ENCODE data around the gene ST3GAL3.

ST3GAL3 gene

DNA sequence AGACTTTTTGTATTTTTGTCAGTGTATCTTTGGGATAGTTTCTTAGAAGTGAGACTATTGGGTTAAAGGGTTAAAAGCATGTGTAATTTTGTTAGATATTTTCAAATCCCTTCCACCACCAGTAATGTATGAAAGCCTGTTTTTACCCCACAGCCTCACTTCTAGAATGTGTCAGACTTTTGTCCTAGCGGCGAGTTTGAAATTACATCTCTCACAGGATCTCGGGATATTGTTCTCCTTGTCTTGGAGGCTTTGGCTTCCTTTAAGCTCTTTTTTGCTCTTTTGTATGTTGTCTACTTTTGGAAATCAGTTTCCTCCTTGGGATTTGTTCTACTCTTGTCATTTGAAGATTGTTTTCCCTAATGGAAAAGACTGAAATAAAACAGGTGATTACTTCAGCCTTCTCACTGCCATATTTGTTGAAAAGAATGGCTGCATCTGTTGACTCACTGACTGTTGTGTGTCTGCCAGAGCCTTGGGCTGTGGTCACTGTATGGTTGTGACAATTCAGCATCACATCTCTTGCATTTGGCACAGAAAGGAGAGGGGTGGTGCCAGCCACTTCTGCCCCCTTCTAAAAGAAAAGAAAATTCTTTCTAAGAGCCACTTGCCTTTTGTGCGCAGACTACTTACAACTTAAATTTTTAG, 22.6 kb downstream of the ST3GAL3 start:
- TF ChIP-seq ZNF384 (IDR thresholded peaks at IDR 0.05): no peak
- TF ChIP-seq TARDBP (IDR thresholded peaks at IDR 0.05): no peak
- TF ChIP-seq SUZ12 (IDR thresholded peaks at IDR 0.05): no peak
- TF ChIP-seq, protein P1, sequence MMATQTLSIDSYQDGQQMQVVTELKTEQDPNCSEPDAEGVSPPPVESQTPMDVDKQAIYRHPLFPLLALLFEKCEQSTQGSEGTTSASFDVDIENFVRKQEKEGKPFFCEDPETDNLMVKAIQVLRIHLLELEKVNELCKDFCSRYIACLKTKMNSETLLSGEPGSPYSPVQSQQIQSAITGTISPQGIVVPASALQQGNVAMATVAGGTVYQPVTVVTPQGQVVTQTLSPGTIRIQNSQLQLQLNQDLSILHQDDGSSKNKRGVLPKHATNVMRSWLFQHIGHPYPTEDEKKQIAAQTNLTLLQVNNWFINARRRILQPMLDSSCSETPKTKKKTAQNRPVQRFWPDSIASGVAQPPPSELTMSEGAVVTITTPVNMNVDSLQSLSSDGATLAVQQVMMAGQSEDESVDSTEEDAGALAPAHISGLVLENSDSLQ (IDR thresholded peaks at IDR 0.05): no peak
- TF ChIP-seq FOXK2 (IDR thresholded peaks at IDR 0.05): no peak
- TF ChIP-seq HDGF (IDR thresholded peaks at IDR 0.05; ENCODE audit: borderline replicate concordance): no peak
- TF ChIP-seq LEF1 (IDR thresholded peaks at IDR 0.05; ENCODE audit: borderline replicate concordance): no peak
- TF ChIP-seq NFRKB (IDR thresholded peaks at IDR 0.05): no peak
- no peak for TF ChIP-seq L3MBTL2 (conservative IDR thresholded peaks at IDR 0.05)
- no peak for TF ChIP-seq FOXA1 (IDR thresholded peaks at IDR 0.05)
- no peak for TF ChIP-seq CTBP1 (IDR thresholded peaks at IDR 0.05; ENCODE audit: borderline replicate concordance)
- TF ChIP-seq ARNT (IDR thresholded peaks at IDR 0.05): no peak
- TF ChIP-seq BHLHE40 (IDR thresholded peaks at IDR 0.05; ENCODE audit: borderline replicate concordance): no peak
- no peak for TF ChIP-seq ELF4 (IDR thresholded peaks at IDR 0.05)
- no peak for TF ChIP-seq FOXM1 (IDR thresholded peaks at IDR 0.05; ENCODE audit: borderline replicate concordance)
- no peak for DNase-seq (ENCODE audit: extremely low spot score)
- POLR2A ChIA-PET: no interaction called here
- CTCF ChIA-PET: no interaction called here

DNA sequence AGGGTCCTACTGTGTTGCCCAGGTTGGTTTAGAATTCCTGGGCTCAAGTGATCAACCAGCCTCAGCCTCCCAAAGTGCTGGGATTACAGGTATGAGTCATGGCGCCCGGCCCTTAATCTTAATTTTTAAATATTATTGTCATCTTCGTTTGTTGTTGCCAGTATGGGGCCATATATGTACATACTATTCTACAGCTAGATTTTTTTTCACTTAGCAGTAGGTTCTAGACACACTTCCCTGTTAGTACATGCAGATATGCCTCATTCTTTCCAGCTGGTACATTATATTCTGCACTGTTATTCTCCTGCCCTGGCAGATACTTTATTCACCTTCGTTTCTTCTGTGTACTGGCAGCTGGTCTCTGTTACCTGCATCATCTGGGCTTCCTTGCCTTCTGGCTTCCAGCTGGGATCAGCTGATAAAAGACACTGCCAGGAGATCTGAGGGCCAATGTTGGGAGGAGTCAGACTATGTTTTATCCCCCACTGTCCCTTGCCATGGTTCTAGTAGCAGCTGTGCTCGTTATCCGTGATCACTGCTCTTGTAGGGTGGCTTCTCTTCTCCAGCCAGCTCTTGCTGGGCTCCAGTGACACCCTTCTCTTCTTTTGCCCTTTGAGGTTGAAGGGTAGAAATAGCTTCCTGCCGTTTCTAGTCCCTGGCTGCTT, 24.7 kb downstream of the ST3GAL3 start:
- POLR2A ChIA-PET: interaction anchor here (1.0 kb wide), 1 partner anchor 82 kb away, joined by 3 read pairs; the partner anchor contains the start of gene KDM4A
- TF ChIP-seq HDGF (IDR thresholded peaks at IDR 0.05; ENCODE audit: borderline replicate concordance) (no peak), LEF1 (IDR thresholded peaks at IDR 0.05; ENCODE audit: borderline replicate concordance) (no peak), FOXK2 (IDR thresholded peaks at IDR 0.05) (no peak), SUZ12 (IDR thresholded peaks at IDR 0.05) (no peak), FOXA1 (IDR thresholded peaks at IDR 0.05) (no peak), ZNF384 (IDR thresholded peaks at IDR 0.05) (no peak), SP1 (IDR thresholded peaks at IDR 0.05) (no peak), CTBP1 (IDR thresholded peaks at IDR 0.05; ENCODE audit: borderline replicate concordance) (no peak), ELF4 (IDR thresholded peaks at IDR 0.05) (no peak), ARNT (IDR thresholded peaks at IDR 0.05) (no peak), L3MBTL2 (conservative IDR thresholded peaks at IDR 0.05) (no peak), NFRKB (IDR thresholded peaks at IDR 0.05) (no peak), FOXM1 (IDR thresholded peaks at IDR 0.05; ENCODE audit: borderline replicate concordance) (no peak), TARDBP (IDR thresholded peaks at IDR 0.05) (no peak), BHLHE40 (IDR thresholded peaks at IDR 0.05; ENCODE audit: borderline replicate concordance) (no peak)
- TF ChIP-seq, protein P1 (IDR thresholded peaks at IDR 0.05): no peak
- CTCF ChIA-PET: no interaction called here
- no peak for DNase-seq (ENCODE audit: extremely low spot score)

DNA sequence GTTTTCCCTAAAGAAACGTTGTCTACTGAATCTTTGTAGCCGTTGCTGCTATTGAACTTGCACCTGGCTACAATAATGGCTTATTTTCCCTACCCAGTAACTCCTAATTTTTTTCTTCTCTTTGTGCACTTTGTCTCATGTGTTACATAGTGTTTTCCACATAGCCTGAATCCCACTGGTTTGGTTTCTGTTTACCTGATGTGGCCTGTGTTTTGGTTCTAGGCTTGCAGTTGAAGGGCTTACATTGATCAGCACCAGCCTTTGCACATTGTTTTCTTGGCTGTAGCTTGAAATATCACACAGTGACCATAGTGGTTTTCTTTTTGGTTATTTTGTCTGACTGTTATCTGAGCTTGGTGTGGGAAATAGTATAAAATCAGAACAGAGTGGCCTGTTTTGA, 29.5 kb downstream of the ST3GAL3 start:
- TF ChIP-seq L3MBTL2 (conservative IDR thresholded peaks at IDR 0.05): no peak
- CTCF ChIA-PET: no interaction called here
- no peak for DNase-seq (ENCODE audit: extremely low spot score)
- POLR2A ChIA-PET: no interaction called here

DNA sequence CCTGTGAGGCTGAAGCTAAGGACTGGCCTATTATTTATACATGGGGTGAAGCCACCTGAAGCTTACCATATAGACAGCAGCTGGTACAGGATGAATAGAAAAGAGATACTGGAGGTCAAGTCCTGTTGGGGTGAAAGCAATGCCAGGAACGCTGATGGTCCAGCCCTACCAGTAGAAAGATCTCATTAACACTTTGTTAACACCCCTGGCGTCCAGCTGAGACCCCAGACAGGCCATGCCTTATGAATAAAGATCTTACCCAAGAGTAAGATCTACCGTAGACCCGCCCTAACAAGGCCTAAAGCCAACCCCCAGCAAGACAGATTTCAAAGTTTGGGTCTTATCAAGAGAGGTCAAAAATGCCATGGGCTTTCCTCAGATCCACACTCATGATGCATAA, 34.7 kb downstream of the ST3GAL3 start:
- TF ChIP-seq LEF1 (IDR thresholded peaks at IDR 0.05; ENCODE audit: borderline replicate concordance): no peak
- TF ChIP-seq ZNF384 (IDR thresholded peaks at IDR 0.05): no peak
- TF ChIP-seq ELF4 (IDR thresholded peaks at IDR 0.05): no peak
- TF ChIP-seq TARDBP (IDR thresholded peaks at IDR 0.05): no peak
- no peak for TF ChIP-seq HDGF (IDR thresholded peaks at IDR 0.05; ENCODE audit: borderline replicate concordance)
- no peak for TF ChIP-seq ARNT (IDR thresholded peaks at IDR 0.05)
- no peak for TF ChIP-seq FOXA1 (IDR thresholded peaks at IDR 0.05)
- TF ChIP-seq BHLHE40 (IDR thresholded peaks at IDR 0.05; ENCODE audit: borderline replicate concordance): no peak
- no peak for TF ChIP-seq NFRKB (IDR thresholded peaks at IDR 0.05)
- DNase-seq (ENCODE audit: extremely low spot score): no peak
- ChIA-PET CTCF (no interaction called here), POLR2A (no interaction called here)

DNA sequence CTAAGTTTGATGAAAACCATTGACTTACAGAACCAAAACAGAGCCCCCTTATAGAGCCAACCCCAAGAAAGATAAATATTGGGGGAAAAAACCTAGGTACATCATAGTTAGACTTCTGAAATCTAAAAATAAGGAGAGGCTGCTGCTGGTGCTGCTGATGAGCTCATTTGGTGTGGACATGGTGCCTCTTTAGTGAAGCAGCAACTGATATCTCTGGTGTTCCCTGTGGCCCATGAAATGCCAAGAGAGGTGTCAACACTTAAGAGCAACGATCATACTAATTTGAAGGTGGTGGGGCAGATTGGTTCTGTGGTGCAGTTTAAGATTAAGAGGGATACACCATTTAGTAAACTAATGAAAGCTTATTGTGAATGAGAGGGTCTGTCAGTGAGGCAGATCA, 35.9 kb downstream of the ST3GAL3 start:
- DNase-seq (ENCODE audit: extremely low spot score): no peak
- ChIA-PET CTCF (no interaction called here), POLR2A (no interaction called here)
- no peak for TF ChIP-seq NFRKB (IDR thresholded peaks at IDR 0.05)
- no peak for TF ChIP-seq SP1 (IDR thresholded peaks at IDR 0.05)
- no peak for TF ChIP-seq FOXM1 (IDR thresholded peaks at IDR 0.05; ENCODE audit: borderline replicate concordance)
- TF ChIP-seq BHLHE40 (IDR thresholded peaks at IDR 0.05; ENCODE audit: borderline replicate concordance): no peak
- no peak for TF ChIP-seq FOXA1 (IDR thresholded peaks at IDR 0.05)
- TF ChIP-seq ZNF384 (IDR thresholded peaks at IDR 0.05): no peak
- no peak for TF ChIP-seq TARDBP (IDR thresholded peaks at IDR 0.05)
- TF ChIP-seq, protein P1 (IDR thresholded peaks at IDR 0.05): no peak
- no peak for TF ChIP-seq LEF1 (IDR thresholded peaks at IDR 0.05; ENCODE audit: borderline replicate concordance)
- no peak for TF ChIP-seq CTBP1 (IDR thresholded peaks at IDR 0.05; ENCODE audit: borderline replicate concordance)
- TF ChIP-seq ELF4 (IDR thresholded peaks at IDR 0.05): no peak
- TF ChIP-seq HDGF (IDR thresholded peaks at IDR 0.05; ENCODE audit: borderline replicate concordance): no peak
- no peak for TF ChIP-seq SUZ12 (IDR thresholded peaks at IDR 0.05)
- no peak for TF ChIP-seq L3MBTL2 (conservative IDR thresholded peaks at IDR 0.05)
- no peak for TF ChIP-seq ARNT (IDR thresholded peaks at IDR 0.05)
- TF ChIP-seq FOXK2 (IDR thresholded peaks at IDR 0.05): no peak

DNA sequence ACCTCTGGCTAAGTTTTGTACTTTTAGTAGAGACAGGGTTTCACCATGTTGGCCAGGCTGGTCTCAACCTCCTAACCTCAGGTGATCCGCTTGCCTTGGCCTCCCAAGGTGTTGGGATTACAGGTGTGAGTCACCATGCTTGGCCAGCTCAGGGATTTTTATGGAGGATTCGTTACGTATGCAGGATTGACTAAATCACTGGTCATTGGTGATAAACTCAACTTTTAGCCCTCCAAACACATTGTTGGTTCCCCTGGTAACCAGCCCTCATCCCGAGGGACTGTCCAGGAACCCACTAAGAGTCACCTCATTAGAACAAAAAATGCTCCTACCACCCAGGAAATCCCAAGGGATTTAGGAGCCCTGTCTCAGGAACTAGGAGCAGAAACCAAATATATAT, 40.4 kb downstream of the ST3GAL3 start:
- ChIA-PET CTCF (no interaction called here), POLR2A (no interaction called here)
- DNase-seq (ENCODE audit: extremely low spot score): no peak
- TF ChIP-seq LEF1 (IDR thresholded peaks at IDR 0.05; ENCODE audit: borderline replicate concordance) (no peak), FOXM1 (IDR thresholded peaks at IDR 0.05; ENCODE audit: borderline replicate concordance) (no peak), SP1 (IDR thresholded peaks at IDR 0.05) (no peak), CTBP1 (IDR thresholded peaks at IDR 0.05; ENCODE audit: borderline replicate concordance) (no peak), FOXK2 (IDR thresholded peaks at IDR 0.05) (no peak), ARNT (IDR thresholded peaks at IDR 0.05) (no peak), HDGF (IDR thresholded peaks at IDR 0.05; ENCODE audit: borderline replicate concordance) (no peak), L3MBTL2 (conservative IDR thresholded peaks at IDR 0.05) (no peak), NFRKB (IDR thresholded peaks at IDR 0.05) (no peak), TARDBP (IDR thresholded peaks at IDR 0.05) (no peak), BHLHE40 (IDR thresholded peaks at IDR 0.05; ENCODE audit: borderline replicate concordance) (no peak), ELF4 (IDR thresholded peaks at IDR 0.05) (no peak), SUZ12 (IDR thresholded peaks at IDR 0.05) (no peak), FOXA1 (IDR thresholded peaks at IDR 0.05) (no peak), ZNF384 (IDR thresholded peaks at IDR 0.05) (no peak)
- TF ChIP-seq, protein P1 (IDR thresholded peaks at IDR 0.05): no peak
